ENCODE measurements around the gene TSPO.

TSPO gene

DNA sequence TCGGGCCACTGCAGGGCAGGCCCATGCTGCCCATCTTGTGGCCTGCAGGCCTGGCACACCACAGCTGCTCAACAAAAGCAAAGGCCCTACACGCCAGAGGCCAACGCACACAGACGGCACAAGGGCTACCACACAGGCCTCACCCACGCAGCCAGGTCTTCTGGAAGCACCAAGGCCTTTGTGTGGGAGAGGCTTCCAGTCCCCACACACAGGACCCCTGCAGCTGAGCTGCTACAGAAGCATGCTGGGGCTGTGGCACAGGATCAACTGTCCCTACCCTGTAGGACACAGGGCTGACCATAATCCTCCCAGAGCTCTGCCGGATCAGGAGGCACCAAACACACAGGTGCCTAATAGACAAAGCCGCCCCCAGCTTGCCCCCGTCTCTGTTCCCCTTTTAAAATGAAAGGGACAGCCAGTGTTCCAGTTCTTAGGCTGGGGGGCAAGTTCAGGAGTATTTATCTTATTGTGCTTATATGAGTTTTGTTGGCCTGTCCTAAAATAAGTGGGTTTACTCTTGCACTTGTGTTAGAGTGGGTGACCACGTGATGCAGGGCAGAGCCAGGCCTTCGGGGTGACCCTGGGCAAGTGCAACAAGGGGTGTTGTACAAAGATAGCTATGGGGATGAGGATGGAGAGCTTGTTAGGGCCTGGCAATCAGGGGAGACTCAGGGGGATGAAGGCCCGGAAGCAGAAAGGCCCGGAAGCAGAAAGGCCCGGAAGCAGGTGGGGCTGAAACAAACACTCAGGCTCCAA, 30.1 kb downstream of the TSPO start:
- FAIRE-seq: no peak

DNA sequence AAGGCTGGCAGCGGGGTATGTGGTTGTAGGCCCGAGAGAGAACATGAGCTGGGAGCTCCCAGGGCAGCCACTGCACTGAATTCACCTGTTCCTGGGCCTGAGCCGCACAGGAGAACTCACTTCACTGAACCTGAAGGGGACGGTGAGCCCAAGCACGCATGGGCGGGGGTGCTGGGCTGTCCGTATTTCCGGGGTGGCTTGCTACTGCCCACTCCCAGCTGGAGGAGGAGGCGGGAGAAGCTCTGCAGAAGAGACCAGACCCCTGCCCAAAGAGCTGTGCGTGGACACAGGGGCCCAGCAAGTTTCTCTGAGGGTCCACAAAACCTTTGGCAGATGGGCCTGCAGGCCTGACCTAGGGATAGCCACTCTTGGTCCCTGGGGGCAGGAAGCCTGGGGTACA, 30.8 kb downstream of the TSPO start:
- no peak for FAIRE-seq

DNA sequence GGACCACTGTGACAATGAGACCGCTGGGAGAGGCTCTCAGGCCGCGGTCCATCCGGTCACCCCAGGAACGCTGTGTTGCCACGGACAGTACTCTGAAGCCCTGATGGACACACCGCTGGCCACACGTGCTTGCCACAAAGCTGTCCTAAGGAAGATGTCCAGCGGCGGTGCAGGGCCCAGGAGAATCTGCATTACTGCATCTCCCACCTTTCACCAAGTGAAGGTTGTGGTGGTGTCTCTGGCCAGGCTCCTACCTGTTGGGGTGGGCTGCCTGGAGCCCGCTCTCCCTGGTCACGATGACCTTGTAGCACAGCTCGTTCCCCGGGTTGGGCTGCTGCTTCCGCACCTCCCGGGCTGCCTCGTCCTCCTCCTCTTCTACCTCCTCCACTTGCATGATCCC, 31.4 kb downstream of the TSPO start:
- no peak for FAIRE-seq

DNA sequence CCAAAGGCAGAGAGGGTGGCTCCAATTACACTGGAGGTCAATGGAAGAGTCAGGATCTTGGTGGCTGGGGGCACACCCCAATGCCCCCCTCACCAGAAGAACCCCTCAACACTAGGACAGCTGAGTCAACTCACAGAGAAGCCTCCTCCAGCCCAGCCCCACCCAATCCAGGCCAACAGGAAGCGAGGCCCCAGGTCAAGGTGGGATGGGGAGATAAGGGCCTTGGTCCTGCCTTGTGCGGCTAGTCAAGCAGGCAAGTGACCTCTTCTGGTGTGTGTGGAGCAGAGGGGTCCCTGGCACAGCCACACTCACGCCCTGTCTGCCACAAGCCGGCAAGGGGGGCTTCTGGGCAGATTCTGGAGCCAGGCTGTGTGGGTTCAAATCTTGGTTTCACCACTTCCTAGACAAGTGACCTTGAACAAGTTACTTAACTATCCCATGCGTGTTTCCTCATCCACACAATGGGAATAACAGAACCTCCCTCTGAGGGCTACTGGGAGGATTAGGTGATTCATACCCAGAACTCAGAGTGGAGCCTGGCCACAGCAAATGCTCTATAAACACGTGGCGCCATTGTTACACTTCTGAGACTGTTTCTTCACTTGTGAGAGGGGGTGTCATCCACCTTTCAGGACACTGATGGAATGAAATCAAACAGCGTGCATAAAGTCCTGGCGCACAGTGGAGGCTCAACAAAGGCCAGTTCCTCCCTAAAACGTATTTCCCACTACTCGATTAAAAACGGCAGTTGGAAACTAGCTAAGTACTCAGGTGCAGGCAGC, 32.3 kb downstream of the TSPO start:
- no peak for FAIRE-seq

DNA sequence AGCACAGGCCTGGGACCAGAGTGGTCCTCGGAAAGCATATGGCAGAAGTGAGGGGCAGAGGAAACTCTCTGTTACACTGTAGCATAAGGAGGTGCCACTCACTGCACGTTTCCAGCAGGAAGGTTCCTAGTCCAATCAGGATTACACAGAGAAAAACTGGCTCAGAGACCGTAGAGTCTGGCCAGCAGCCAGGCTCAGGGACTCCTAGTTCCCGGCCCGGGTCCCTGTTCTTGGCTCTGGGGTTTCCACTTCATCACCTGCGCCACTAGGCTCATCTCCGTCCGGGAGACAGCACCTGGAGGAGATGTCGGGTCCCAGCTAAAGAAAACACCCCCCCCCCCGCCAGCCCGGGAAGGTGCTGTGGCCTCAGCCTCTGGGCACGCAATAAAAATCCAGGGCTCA, 34.5 kb downstream of the TSPO start:
- FAIRE-seq: no peak

DNA sequence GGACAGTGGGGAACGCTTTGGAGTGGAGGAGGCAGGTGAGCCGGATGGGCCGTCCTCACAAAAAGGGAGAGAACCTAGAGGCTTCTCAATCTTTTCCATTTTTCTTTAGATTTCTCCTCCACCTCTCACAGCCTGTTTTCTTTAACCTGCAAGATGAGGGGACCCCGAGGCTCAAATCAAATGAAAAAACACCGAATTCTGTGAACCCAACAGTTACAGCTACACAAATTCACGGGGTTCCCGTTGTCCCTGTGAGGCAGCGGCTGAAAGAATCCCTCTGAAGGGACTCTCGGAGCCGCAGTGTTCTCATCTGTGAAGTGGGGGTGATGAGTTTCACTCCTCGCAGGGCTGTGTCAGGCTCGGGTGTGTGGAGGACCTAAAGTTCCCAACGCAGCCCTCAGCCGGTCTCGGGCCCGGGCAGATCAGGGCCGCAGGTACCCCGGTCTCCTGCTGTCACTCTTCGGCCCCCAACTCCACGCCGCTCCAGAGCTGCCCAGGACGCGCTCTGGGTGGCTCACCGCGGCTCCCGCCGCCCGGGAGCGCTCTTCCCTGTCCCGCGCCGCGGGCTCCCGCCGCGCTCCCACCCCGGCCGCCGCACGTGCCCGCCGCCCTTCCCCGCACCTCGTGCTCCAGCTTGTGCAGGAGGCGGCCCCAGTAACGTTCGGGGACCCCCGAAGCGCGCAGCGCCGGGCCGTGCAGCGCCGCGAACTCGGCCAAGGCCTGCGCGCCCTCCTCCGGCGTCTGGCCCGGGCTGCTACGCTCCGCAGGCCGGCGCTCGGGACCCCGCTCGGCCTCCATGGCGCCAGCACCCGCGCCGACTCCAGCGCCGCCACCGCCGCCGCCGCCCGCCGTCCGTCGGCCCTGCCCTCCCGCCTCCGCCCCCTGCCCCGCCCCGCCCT, 35.2 kb downstream of the TSPO start, which contains the start of gene TTLL12:
TSS of gene TTLL12 (minus strand) at position 863 of the 899 bp plus-strand sequence. CDS start at position 798, 65 bp downstream.
- FAIRE-seq: no peak

DNA sequence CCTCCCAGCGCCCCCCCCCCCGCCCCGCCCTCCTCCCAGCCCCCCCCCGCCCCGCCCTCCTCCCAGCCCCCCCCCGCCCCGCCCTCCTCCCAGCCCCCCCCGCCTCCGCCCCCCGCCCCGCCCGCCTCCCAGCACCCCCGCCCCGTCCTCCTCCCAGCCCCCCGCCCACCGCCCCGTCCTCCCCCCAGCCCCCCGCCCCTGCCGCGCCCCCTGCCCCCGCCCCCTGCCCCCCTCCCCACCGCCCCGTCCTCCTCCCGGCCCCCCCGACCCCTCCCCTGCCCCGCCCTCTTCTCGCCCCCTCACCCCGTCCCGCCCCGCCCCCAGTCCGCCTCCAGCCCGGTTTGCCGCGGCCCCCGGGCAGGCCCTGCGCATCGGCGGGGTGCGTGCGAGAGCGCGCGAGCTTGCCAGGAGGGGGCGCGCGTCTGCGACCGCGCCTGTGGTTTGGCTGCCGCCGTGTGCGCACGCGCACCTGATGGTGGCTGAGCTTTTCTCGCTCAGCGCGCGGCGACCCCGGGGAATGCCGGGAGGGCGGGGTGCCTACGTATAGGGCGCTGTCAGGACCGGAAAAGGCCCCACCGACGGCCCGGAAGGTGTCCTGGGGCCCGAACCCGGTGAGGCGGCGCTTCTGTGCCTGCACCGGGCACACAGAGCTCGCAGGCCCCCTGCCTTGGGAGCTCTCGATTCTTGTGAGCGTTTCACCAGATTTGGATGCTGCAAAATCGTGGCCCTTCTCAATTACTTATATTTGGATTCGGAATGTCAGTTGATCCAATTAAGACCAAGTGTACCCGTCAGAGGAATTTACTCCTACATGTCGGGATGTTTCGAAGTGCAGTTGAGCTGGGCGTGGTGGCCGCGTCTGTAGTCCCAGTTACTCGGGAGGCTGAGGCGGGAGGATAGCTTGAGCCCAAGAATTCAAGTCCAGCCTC, 36.1 kb downstream of the TSPO start:
- no peak for FAIRE-seq

DNA sequence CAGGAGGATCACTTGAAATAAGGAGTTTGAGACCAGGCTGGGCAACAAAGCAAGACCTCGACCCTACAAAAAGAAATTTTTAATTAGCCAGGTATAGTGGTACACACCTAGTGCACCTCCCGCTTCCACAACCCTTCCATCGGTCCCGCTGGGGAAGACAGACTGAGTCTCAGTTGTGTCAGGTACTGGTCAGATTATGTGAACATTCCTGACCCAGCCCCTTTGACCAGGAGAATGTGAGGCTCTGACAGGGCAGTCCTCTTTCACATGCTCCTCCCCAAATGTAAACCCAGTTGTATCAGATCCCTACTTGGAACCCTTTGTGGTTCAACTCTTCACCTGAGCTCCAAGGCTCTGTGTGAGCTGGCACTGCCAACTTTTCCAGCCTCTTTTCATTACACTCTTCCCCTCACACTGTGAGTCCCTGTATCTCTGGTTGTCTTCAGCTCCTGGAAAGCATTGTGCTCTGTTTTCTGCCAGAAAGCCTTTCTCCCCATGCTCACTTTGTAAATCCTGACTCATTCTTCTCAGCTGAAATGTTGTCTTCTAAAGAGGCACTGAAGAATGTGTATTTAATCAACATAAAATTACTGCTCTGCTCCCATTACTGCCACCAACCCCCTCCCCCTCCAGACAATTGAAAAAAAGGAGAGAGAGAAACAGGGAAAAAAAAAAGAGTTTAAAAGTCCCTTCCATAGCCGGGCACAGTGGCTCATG, 37.6 kb downstream of the TSPO start:
- no peak for FAIRE-seq

DNA sequence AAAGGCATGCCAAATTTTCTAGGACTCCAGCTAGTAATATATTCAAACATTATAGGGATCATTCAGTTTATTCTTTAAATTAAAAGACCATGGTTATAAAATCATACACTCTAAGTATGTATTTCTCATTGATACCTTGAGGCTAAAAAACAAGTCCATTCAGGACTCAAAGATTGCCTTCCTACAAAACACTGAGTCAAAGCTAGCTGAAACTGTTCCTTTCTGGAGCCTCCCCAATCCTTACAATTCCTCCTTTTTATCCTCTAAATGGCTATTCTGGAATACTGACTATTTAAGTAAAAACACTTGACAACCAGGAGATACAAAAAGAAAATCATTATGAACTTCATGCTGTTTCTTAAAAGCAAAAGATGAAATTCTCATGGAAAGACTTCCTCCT, 40.5 kb downstream of the TSPO start:
- no peak for FAIRE-seq

DNA sequence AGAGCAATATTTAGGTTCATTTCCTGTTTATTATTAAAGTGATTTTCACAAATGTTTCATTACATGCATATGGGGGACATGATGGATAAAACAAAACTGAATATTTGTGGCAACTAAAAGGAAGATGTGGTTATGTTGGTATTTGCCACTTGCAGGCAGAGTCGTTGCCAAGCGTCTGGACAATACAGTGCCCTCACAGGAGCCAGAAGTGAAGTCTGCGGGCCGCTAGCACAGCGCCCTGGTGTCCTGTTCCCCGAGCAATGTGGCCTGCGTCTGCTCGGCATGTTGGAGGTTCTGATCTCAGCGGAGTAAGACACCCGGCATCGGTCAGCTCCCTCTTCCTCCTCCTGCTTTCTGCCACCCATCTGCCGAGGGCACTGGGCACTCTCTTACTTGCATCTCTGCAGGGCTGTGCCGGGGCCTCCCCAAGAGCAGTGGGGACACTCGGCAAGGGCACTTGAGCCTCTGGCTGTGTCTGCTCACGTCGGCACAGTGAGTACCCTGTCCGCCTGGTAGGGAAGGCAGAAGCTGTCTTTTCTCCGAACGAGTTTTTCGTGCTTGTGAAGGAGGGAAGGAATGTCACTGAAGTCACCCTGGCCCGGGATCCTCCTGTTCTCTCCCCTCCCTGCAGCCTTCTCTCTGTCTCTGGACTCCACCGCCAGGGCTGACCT, 46.0 kb downstream of the TSPO start:
- no peak for FAIRE-seq

DNA sequence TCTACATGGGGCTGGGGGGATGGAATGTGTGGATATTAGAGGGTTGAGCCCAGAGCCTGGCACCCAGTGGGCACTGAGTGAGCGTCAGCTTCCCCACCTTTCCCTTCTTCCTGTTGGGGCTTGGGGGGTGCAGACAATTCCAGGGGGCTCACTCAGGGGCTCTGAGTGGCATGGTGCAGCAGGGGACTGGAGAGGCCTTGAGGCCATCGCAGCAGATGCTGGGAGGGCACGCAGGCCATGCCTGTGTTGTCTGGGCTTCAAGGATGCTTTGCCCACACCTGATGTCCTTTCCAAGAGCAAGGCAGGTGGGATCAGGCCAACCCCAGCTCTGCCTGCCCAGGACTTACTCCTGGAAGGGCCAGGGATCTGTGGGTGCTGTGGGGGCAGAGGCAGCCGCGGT, 46.8 kb downstream of the TSPO start:
- no peak for FAIRE-seq

DNA sequence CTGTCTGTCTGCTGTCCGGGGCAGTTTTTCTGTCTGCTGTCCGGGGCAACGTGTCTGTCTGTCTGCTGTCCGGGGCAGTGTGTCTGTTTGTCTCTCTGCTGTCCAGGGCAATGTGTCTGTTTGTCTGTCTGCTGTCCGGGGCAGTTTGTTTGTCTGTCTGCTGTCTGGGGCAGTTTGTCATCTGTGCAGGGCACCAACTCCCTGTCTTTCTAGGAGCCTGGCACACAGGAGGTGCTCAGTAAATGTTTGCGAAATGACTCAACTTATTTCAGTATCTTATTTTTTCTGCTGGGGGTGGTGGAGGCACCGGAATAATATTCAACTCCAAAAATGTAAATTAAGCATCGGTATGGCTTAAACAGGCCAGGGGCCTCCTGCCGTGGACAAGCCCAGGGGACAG, 47.6 kb downstream of the TSPO start:
- FAIRE-seq: no peak

DNA sequence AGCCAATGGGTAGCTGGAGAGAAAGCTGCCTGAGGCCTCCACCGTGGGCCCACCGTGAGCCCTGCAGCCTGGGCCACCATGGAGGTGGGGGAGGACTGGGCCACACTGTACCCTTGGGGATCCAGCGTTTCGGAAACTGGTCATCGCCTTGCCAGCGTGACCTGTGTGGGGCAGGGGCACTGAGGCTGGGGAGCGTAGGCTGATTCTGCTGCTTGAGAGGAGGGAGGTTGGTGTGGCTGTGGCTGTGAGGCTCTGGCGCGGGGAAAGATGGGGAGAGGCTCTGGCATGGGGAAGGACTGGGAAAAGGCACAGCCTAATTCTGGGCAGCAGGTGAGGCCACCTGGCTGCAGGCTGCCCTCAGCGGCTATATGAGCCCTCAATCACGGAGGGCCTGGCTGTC, 48.2 kb downstream of the TSPO start:
- no peak for FAIRE-seq

DNA sequence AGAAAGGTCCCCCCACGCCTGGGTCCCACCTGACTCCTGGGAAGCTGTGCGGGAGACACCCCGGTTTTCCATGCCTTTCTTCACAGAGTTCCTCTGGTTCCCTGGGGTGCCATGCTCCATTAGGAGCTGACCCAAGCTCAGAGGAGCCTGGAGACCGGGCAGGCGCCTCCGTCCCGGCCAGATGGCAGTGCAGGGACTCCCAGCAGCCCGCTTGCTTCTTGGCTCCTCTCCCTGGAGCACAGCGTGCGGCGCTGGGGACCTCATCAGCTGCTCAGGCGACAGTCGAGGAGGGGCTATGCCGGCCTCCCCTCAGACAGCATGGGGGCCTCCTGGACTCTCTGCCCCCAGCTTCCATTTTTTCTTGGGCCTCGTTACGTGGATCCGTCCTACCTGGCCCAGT, 48.7 kb downstream of the TSPO start:
- FAIRE-seq: no peak

DNA sequence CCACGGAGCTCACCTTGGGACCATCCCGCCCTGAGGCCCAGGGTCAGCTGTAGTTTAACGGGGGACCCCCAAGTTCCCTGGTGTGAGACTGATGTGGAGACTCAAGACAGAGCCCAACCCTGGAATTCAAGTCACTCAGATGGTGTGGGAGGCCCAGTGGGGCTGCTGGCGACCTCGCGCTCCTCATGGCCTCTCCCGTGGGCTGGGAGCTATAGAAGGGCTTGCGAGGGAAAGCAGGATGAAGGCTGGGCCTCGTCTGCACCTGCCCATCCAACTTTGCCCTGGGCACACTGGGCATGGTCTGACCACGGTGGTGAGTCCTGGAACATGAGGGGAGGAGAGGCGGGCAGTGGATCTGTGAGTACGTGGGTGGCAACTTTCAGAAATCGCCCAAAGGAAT, 49.2 kb downstream of the TSPO start:
- no peak for FAIRE-seq

DNA sequence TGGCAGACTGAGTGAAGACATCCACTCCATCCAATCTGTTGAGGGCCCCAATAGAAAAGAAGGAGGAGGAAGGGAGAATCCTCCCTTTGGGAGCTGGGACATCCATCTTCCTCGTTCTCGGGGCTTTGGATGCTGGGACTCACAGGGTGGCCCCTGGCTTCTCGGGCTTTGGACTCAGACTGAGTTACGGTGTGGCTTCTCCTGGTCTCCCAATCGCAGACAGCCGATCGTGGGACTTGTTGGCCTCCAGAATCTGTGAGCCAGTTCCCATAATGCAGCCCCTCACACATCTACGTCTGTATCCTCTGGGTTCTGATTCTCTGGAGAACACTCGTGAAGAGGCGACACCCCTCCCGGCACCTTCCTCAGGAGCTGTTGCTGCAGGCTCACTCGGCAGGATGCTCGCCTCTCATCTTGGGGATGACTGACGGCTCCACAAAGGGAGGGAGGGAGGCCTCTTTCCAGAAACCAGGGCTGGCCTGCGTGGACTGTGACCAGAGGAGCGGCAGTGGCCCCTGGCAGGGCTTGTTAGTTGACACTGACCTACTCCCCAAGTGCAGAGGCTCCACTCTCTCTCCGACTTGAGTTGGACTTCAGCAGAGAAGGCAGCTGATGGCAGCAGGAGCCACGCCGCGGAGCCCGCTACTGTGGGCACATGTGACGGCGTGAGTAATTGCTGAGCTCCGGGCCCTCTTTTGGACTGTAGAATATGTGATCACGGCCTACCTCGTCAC, 50.3 kb downstream of the TSPO start:
- no peak for FAIRE-seq

DNA sequence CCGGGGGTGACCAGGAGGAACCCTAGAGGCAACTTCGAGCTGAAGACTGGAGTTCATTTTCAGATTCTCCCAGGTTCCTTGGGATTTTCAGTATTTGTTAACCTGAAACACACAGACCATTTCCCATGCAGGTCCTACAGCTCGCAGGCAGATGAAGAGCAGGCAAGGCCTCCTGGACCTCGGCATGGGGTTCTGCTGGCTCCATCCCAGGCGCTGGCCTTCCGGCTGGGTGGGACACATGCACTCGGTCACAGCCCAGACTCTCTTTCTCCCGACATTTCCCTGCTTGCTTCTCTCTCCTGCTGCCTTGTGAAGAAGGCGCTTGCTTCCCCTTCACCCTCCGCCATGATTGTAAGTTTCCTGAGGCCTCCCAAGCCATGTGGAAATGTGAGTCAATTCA, 51.0 kb downstream of the TSPO start:
- FAIRE-seq: no peak

DNA sequence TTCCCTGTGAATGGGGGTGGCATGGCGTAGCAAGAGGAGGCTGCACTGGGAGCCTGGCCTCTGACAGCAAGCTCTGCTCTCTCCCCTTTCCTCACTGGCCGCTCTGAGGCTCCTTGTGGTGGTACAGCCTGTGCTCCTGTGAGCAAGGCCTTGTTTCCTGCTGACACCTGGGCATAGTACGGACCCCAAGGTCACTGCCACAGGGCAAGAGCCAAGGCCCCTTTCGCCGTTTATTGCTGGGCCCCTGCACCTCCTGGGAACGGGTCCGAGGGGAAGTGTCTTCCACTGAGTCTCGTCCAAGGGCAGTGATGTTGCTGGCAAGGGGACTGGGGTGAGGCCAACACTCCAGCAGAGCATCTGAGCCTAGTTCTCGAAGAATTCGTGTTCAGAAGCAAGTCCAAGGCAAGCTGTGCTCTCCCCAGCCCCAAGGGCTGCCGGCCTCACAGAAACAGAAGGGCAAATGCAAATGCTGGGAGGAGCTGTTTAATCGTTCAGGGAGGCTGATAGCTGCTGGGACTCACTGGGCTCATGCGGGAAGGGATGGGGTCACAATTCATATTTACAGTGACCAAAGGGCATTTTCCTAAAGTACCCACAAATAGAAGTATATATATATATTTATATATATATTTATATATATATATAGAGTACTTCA, 51.5 kb downstream of the TSPO start:
- FAIRE-seq: no peak

DNA sequence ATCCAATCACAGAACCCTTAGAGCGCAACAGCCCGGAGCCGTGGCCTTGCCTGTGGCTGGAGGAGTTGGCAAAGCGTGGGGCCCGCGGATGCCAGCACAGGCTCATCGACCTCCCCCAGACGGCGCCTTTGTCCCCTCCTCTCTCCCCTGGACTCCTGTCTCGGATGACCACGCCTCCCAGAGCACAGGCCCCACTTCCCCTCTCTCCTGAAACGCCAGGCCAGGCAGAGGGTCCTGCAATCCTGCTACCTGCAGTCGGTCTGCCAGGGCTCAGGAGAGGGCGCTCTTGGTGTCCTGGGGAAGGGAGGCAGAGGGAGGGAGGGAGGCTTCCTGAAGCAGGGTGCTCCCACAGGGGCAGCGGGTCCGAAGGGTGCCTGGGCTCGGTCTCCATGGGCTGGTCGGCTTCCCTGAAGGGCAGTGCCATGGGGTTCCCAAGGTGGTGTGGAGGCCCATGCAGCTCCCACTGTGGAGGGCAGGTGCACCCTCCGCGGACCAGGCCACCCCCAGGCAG, 52.2 kb downstream of the TSPO start:
- no peak for FAIRE-seq
